HUES6 (cell line): ENCODE results near the gene PHC2.

ENCODE experiments used
- H3K27ac ChIP-seq: 2 replicates; pipeline ENCODE4 v1.7.0; 2013; ENCODE audit warnings: low read depth, mild to moderate bottlenecking, low read length, inconsistent platforms
- H3K27me3 ChIP-seq: 2 replicates; pipeline ENCODE4 v1.6.1; 2013; ENCODE audit warnings: low read length; ENCODE audit not compliant: control insufficient read depth, insufficient read depth
- H3K36me3 ChIP-seq: 2 replicates; pipeline ENCODE4 v1.6.1; 2013; ENCODE audit warnings: low read length; ENCODE audit not compliant: control insufficient read depth, insufficient read depth
- H3K4me1 ChIP-seq: 2 replicates; pipeline ENCODE4 v1.6.1; 2013; ENCODE audit warnings: low read length; ENCODE audit not compliant: control insufficient read depth, insufficient read depth
- H3K4me3 ChIP-seq: 2 replicates; pipeline ENCODE4 v1.5.1; 2013; ENCODE audit warnings: low read depth, low read length
- H3K9ac ChIP-seq: one replicate; pipeline ENCODE4 v1.6.1; 2013; ENCODE audit warnings: mild to moderate bottlenecking, low read length
- H3K9me3 ChIP-seq: 2 replicates; pipeline ENCODE4 v1.6.1; 2013; ENCODE audit warnings: low read depth, low read length; ENCODE audit not compliant: control insufficient read depth, insufficient read depth

Gene PHC2

GRCh38 chr1:33385251-33385650 is 45.6 kb downstream of the PHC2 start:
- Histone ChIP-seq H3K27me3 (no peaks in the 10 kb centered on the region), H3K9me3 (no peaks in the 10 kb centered on the region), H3K4me3 (no peak overlapping the region), H3K36me3 (no peaks in the 10 kb centered on the region), H3K9ac (no peak overlapping the region), H3K4me1 (peaks cover 13% of the 10 kb centered on the region), H3K27ac (no peak overlapping the region)

DNA sequence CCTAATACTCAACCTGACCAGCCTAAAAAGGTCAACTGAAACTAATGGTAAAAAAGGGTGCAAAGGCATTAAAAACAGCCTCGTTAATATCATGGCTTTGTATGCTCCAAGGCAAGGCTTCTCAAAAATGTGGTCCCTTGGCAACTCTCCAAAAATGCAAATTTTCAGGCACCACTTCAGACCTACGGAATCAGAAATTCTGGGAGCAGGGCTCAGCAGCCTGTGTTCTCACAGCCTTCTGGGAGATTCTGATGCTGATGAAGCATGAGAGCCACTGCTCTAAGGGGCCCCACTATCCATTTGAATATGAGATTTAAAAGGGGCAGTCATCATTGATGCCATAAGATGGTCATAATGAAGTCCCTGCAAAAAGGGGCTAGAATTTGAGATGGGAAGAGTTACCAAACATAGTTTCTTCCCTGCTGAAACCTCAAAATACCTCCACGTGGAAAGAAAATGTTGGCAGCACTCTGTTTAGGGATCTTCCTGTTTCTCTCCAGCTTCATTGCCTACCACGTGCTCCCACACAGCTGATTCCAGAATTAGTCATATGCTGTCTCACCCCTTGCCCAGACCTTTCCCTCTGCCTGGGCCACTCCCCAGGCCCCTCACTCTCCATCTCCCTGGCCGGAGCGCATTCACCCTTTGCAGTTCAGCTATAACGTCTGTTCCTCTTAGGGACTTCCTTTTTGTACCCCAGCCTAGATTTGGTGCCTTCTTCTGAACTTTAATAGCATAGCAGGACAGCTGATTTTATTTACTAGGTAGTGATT is 46.7 kb downstream of the PHC2 start:
- Histone ChIP-seq H3K4me3 (no peak overlapping the region), H3K9me3 (no peaks in the 10 kb centered on the region), H3K9ac (no peak overlapping the region), H3K27me3 (peaks cover 7% of the 10 kb centered on the region; the same call in 1 of the 2 replicates), H3K27ac (no peak overlapping the region), H3K36me3 (no peaks in the 10 kb centered on the region), H3K4me1 (peaks cover 17% of the 10 kb centered on the region)

DNA sequence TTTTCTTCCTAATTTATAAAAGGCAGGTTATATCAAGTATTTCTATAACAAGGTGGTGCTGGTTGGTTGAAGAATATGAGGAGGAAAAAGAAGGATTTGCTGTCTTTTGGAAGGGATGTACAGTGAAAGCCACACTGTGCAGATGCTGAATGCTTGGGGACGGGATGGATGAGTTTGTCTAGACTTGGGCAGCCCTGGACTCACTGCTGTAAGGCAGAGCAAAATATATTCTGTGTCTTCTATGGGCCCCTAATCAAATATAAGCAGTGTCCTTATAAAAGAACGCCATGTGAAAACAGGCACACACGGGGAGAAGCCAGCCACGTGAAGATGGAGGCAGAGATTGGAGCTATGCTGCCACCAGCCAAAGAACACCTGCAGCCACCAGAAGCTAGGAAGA is 47.4 kb downstream of the PHC2 start:
- H3K4me1 ChIP-seq: peaks cover 17% of the 10 kb centered on the region
- no peaks in the 10 kb centered on the region for H3K36me3 ChIP-seq
- H3K27me3 ChIP-seq: peaks cover 7% of the 10 kb centered on the region; the same call in 1 of the 2 replicates
- no peak overlapping the region for H3K27ac ChIP-seq
- no peaks in the 10 kb centered on the region for H3K9me3 ChIP-seq
- H3K9ac ChIP-seq: no peak overlapping the region
- H3K4me3 ChIP-seq: no peak overlapping the region

DNA sequence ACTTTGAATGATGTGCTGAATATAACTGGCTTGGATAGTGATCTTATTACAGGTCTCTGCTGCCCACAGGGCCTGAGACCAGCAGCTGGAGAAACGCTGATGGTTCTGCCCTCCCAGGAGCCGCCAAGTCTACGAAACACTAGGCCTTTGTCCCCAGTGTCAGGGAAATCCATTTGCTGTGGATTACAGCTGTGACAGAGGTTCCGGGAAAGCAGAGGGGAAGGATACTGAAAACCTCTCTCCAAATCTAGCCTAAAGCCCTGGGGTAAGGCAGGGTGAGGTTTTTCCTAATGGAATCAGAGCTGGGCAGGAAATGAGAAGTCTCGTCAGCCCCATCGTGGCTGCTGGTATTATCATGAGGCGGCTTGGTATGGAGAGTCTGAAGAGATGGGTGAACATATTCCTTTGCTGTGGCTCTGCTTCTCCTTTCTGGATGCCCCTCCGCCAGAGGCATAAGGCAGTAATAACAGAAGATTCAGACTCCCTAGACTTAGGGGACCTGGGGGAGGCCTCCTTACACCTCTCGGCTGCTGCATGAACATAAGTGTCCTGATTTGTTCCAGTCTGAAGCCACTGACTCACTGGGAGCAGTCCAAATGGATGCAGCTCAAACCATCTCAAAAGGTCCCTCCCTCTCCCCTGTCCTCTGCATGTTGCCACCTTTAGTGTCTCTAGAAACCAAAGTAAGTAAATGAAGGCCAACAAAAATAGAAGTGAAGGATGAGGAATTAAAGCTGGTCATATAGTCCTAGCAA is 48.1 kb downstream of the PHC2 start:
- peaks cover 17% of the 10 kb centered on the region for H3K4me1 ChIP-seq
- H3K9ac ChIP-seq: no peak overlapping the region
- H3K4me3 ChIP-seq: no peak overlapping the region
- peaks cover 7% of the 10 kb centered on the region; the same call in 1 of the 2 replicates for H3K27me3 ChIP-seq
- H3K27ac ChIP-seq: no peak overlapping the region
- no peaks in the 10 kb centered on the region for H3K36me3 ChIP-seq
- no peaks in the 10 kb centered on the region for H3K9me3 ChIP-seq

DNA sequence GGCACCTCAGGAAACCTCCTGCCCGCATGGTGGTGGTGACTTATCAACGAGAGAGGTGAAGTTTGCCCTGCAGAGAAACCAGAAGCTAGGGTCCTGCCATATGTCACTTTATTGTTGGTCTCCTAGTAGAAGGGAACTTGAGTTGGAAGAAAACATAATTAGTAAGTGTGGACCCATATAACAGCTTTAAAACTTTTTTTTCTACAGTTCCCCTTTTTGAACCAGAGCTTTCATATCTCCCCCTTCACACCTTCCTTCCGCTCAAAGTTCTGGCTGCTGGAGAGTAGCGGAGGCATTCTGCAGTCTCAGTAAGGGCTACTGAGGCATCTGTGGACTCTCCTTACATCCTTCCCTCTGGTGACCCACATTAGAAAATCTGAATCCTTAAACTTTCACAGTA is 48.9 kb downstream of the PHC2 start:
- H3K27me3 ChIP-seq: peaks cover 7% of the 10 kb centered on the region; the same call in 1 of the 2 replicates
- H3K36me3 ChIP-seq: no peaks in the 10 kb centered on the region
- H3K9me3 ChIP-seq: no peaks in the 10 kb centered on the region
- H3K4me3 ChIP-seq: no peak overlapping the region
- H3K9ac ChIP-seq: no peak overlapping the region
- peaks cover 17% of the 10 kb centered on the region for H3K4me1 ChIP-seq
- no peak overlapping the region for H3K27ac ChIP-seq

GRCh38 chr1:33380811-33381210 is 50.1 kb downstream of the PHC2 start:
- Histone ChIP-seq H3K27me3 (peaks cover 7% of the 10 kb centered on the region; the same call in 1 of the 2 replicates), H3K36me3 (no peaks in the 10 kb centered on the region), H3K27ac (no peak overlapping the region), H3K9ac (no peak overlapping the region), H3K9me3 (no peaks in the 10 kb centered on the region), H3K4me1 (peaks cover 17% of the 10 kb centered on the region), H3K4me3 (no peak overlapping the region)

GRCh38 chr1:33379631-33380354 is 51.1 kb downstream of the PHC2 start:
- Histone ChIP-seq H3K27me3 (peaks cover 7% of the 10 kb centered on the region; the same call in 1 of the 2 replicates), H3K36me3 (no peaks in the 10 kb centered on the region), H3K9me3 (no peaks in the 10 kb centered on the region), H3K4me1 (peaks cover 17% of the 10 kb centered on the region), H3K9ac (no peak overlapping the region), H3K4me3 (no peak overlapping the region), H3K27ac (no peak overlapping the region)

DNA sequence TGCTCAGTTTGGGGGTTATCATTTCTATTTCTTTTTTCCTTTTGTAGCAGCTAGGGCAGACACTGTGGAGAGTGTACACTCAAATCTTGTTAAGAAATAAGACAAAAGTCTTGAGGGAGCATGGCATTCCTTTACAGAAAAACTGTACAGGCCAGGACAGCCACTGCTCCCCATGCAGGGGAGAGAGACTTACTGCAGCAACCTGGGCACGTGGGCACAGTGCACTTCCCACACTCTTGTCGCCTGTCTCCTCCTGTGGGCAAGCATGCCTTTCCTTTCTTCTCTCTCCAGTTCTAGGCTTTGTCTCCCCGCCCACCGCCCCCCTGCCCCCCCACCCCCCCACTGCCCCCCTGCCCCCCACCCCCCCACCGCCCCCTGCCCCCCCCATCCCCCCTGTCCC is 51.9 kb downstream of the PHC2 start:
- H3K36me3 ChIP-seq: no peaks in the 10 kb centered on the region
- no peak overlapping the region for H3K4me3 ChIP-seq
- peaks cover 7% of the 10 kb centered on the region; the same call in 1 of the 2 replicates for H3K27me3 ChIP-seq
- H3K9ac ChIP-seq: no peak overlapping the region
- peaks cover 14% of the 10 kb centered on the region for H3K4me1 ChIP-seq
- H3K27ac ChIP-seq: no peak overlapping the region
- no peaks in the 10 kb centered on the region for H3K9me3 ChIP-seq

DNA sequence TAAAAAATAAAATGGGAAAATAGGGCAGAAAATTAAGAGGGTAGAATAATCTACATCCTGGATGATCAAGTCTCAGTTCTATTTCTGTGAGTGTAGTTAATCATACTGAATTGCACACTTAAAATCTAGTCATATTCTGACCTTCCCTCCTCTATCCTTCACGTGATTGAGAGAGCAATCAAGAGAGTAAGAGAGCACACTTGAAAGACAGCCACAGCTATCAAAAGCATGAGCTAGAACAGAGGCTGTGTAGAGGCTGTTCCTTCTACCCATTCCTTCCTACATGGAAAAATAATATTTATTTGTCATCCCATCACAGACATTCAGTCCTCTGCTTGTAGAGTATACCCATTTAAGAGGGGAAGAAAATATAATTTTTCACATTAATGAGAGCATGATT is 52.4 kb downstream of the PHC2 start:
- Histone ChIP-seq H3K9ac (no peak overlapping the region), H3K9me3 (no peaks in the 10 kb centered on the region), H3K4me1 (peaks cover 9% of the 10 kb centered on the region), H3K4me3 (no peak overlapping the region), H3K27me3 (peaks cover 7% of the 10 kb centered on the region; the same call in 1 of the 2 replicates), H3K27ac (no peak overlapping the region), H3K36me3 (no peaks in the 10 kb centered on the region)

DNA sequence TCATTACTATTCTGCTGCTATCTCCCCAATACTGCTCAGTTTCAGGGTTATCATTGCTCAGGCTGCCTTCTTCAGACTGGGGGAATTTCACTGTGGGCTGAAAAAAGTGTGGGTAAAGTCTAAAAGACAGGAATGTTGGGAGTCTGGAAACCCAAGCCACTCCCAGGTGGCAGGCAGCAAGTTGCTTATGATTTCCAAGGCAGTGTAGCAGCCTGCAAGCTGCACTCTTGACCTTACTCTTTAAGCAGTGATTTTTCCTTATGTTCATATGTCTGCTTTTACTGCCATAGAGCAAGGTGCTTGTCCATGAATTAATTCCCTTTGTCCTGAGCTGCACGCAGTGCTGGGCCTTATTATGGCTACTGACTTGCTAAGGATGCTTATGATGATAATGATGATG is 53.1 kb downstream of the PHC2 start:
- H3K27ac ChIP-seq: no peak overlapping the region
- peaks cover 7% of the 10 kb centered on the region; the same call in 1 of the 2 replicates for H3K27me3 ChIP-seq
- no peaks in the 10 kb centered on the region for H3K9me3 ChIP-seq
- H3K9ac ChIP-seq: no peak overlapping the region
- peaks cover 6% of the 10 kb centered on the region for H3K4me1 ChIP-seq
- H3K36me3 ChIP-seq: no peaks in the 10 kb centered on the region
- no peak overlapping the region for H3K4me3 ChIP-seq
